ENCODE results near the gene SCTR.

The SCTR gene

GRCh38 chr2:119522671-119523070 lies 1.6 kb downstream of the SCTR start:
- no peak for DNase-seq

- no peak for DNase-seq
Measured at GRCh38 chr2:119521433-119522050, 2.7 kb downstream of the SCTR start.

- DNase-seq, result no peak
Measured at GRCh38 chr2:119520696-119521432, 3.4 kb downstream of the SCTR start.

- DNase-seq, result no peak
Measured at GRCh38 chr2:119519057-119519408, 5.2 kb downstream of the SCTR start.

GRCh38 chr2:119518401-119519056 lies 5.8 kb downstream of the SCTR start:
- DNase-seq, result no peak

- DNase-seq, result peak in 1 of 4 experiments; percentile 1
Measured at GRCh38 chr2:119517433-119517832, 6.8 kb downstream of the SCTR start.

GRCh38 chr2:119516121-119516520 lies 8.2 kb downstream of the SCTR start:
- no peak for DNase-seq

GRCh38 chr2:119513832-119514231 lies 10.5 kb downstream of the SCTR start:
- no peak for DNase-seq

GRCh38 chr2:119512946-119513345 lies 11.3 kb downstream of the SCTR start:
- DNase-seq, result no peak

- DNase-seq, result no peak
Measured at GRCh38 chr2:119511989-119512388, 12.3 kb downstream of the SCTR start.

- no peak for DNase-seq
Measured at GRCh38 chr2:119508756-119509155, 15.5 kb downstream of the SCTR start.

- no peak for DNase-seq
Measured at GRCh38 chr2:119496682-119497081, 27.6 kb downstream of the SCTR start.

GRCh38 chr2:119495948-119496347 lies 28.3 kb downstream of the SCTR start:
- no peak for DNase-seq

- DNase-seq, result no peak
Measured at GRCh38 chr2:119494163-119494790, 30.0 kb downstream of the SCTR start.

GRCh38 chr2:119491776-119492525 lies 32.3 kb downstream of the SCTR start:
- no peak for DNase-seq

- no peak for DNase-seq
Measured at GRCh38 chr2:119490653-119491195, 33.6 kb downstream of the SCTR start.

- no peak for DNase-seq
Measured at GRCh38 chr2:119490106-119490505, 34.2 kb downstream of the SCTR start.

GRCh38 chr2:119489232-119489952 lies 34.9 kb downstream of the SCTR start:
- DNase-seq, result no peak

GRCh38 chr2:119488245-119489214 lies 35.8 kb downstream of the SCTR start:
- DNase-seq, result no peak

- DNase-seq, result no peak
Measured at GRCh38 chr2:119487434-119488244, 36.6 kb downstream of the SCTR start.

Measured in activated naive CD4-positive, alpha-beta T cell (primary cell).